GM18868 (cell line): ENCODE data around the gene SNTA1.
"Not testable (repeated sequence)": the region's sequence is repeated elsewhere in the genome, so short reads cannot be mapped to it uniquely, and the experiment has no call there.

Experiments
- ATAC-seq: cut with Tn5 transposase; IDR thresholded peaks from one replicate; pipeline ENCODE4 v1.9.1; 2021; ENCODE audit warnings: mild to moderate bottlenecking, moderate library complexity; ENCODE audit not compliant: unreplicated experiment

The SNTA1 gene

GRCh38 chr20:33433465-33434234 lies 9.9 kb downstream of the SNTA1 start:
- ATAC-seq: no peak

GRCh38 chr20:33431797-33432381 lies 11.7 kb downstream of the SNTA1 start:
- ATAC-seq: no peak

- not testable (repeated sequence) for ATAC-seq
These were observed 19.7 kb downstream of the SNTA1 start for GRCh38 chr20:33423875-33424274.

- ATAC-seq: no peak
These were observed 20.3 kb downstream of the SNTA1 start for GRCh38 chr20:33423141-33423834.

- ATAC-seq: no peak
These were observed 24.2 kb downstream of the SNTA1 start for GRCh38 chr20:33419140-33419974.

- ATAC-seq: no peak
These were observed 25.5 kb downstream of the SNTA1 start for GRCh38 chr20:33418033-33418432.

DNA sequence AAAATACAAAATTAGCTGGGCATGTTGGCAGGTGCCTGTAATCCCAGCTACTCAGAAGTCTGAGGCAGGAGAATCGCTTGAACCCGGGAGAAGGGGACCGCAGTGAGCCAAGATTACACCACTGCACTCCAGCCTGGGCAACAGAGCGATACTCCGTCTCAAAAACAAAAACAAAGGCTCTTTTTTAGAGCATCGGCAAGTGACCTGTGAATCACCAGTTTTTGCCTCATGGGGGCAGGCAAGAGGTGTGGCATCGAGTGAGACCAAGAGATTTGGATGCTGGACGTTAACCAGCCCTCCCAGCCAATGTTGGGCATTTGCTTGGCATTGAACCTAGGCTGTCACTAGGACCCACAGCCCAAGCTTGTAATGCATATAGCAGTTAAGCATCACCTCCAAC lies 27.6 kb downstream of the SNTA1 start:
- ATAC-seq: no peak

GRCh38 chr20:33412484-33412838 lies 31.1 kb downstream of the SNTA1 start:
- ATAC-seq: no peak

DNA sequence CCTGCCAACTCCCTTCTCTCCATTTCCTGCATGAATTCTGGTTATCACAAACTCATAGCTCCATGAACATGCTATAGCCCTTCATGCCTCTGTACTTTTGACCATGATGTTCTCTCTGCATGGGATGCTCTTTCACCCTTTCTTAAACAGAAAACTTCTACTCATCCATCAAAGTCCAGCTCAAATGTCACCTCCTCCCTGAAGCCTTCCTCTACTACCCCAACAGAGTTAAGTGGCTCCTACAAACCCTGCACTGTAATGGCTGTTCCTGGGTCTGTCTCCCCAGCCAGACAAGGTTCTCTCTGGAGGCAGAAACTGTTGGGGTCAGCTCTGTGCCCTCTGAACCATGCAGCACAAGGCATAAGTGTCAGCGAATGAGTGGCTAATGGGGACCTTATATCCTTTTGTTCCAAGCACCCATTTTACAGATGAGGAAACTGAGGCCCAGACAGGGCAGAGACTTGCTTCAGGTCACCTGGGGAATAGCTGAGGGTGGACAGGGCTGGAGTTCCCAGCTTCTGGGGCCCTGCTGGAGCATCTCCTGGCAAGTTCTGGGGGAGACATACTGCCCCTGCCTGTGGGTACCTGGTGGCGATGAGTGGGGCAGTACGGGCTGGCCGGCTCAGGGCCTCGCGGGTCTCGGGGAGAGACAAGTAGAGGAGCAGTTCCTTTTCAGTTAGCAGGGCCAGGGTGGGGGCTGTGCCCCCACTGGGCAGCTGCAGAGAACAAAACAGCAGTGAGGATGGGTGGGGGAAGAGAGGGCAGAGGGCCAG lies 31.7 kb downstream of the SNTA1 start:
- no peak for ATAC-seq

DNA sequence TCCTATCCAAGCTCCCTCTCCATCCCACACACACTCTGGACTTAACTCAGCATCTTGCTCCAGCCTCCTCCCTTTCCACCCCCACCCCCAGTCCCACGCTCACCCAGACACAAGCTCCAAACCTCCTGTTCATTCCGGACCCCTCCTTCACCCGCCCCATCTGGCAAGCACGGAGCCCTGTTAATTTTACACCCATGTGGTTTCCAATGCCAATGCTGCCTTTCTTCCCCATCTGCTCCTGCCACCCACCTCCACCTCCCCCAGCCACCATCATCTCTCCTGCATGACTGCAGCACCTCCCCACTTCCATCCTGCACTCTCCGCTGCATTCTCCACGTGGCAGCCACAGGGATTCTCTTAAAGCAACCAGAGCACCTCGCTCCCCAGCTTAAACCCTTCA lies 32.3 kb downstream of the SNTA1 start:
- ATAC-seq: no peak

DNA sequence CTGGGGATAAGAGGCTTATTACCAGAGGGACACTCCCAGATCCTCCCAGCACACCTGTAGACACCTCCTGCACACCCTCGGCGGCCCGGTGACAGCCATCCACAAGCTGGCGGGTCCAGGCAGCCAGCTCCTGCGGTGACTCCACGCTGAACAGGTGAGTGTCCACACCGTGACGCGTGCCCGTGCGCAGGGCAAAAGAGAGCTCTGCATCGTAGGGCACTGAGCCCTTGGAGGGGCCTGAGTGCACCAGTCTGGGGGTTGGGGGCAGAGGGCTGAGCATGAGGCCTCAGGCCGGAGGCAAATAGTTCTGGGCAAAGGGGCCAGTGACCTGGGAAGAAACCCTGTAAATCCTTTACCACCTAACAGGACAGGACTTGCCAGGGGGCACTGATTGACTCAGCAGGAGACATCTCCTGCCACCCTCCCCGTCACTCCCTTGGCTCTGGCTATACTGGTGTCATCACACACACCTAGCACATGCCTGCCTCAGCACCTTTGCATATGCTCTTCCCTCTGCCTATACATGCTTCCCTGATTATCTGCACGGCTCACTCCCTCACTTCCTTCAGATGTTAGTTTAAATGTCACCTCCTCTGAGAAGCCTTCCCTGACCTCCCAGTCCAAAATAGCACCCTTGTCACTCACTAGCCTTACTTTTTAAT lies 33.4 kb downstream of the SNTA1 start:
- ATAC-seq: no peak

DNA sequence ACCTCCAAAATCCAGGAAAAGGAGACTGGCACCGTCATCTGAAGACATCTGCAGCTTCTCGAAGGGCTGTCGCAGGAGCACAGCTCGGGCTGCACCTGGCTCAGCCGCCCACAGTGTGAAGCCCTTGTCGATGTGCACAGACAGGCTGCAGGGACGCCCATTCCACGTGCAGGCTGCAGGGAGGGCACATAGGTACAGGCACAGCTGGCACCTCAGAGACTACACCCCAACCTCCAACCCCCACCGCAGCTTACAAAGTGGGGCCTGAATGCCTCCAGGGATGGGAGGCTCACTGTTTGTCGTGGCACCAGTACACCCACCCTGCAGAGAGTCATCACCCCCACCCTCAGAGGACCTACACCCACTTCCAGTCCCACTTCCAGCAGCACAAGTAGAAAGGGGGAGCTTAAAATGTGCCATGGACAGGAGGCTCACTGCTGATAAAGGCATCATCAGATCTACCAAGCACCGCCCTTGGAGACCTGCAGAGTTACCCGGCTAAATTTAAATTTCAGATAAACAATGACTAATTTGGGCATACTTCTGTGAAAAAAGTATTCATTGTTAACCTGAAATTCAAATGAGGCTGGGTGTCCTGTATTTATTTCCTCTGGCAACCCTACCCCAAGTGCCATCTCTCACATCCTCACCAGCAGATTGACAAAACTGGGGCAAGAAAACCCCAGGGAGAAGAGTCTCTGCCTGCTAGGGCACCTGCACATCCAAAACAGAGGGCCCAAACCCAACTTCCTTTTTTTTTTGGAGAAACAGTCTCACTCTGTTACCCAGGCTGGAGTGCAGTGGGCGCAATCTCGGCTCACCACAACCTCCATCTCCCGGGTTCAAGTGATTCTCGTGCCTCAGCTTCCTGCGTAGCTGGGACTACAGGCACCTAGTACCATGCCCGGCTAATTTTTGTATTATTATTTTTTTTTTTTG lies 34.6 kb downstream of the SNTA1 start:
- ATAC-seq: no peak

DNA sequence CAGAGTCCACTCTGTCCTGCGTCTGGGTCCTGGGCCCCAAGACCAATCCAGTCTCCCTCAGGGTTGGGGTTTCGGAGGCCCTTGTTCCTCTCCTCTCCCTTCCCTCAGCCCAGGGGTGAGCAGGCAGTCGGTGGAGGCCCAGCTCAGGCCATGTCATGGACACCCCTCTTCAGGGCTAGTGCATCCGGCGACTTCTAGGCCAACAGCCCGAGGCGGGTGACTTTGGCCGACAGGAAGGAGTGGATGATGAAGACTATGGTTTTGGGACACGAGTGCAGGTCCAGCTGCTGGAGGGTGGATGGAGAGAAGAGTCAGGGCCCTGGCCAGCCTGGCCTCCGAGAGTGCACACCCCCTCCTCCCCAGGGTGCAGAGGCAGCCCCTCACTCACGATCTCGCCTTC lies 35.2 kb downstream of the SNTA1 start:
- ATAC-seq: no peak

DNA sequence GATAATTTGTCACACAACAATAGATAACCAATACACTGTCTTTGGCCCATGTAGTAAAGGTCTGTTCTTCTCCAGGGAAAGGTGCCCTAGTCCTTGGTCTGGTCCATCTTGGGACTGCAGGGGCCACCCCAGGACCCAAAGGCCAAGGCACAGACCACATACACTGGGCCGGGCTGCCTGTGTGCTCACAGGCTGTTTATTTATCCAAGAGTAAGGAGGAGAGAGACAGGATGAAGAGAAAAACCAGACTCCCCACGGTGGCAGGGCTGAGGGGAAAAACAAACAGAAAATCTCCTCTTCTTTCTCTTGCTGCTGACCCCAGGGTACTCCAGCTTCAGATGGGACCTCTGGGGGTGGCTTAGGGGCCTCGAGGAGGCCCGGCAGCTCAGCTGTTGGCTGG lies 35.8 kb downstream of the SNTA1 start:
- no peak for ATAC-seq

- ATAC-seq: no peak
These were observed 36.3 kb downstream of the SNTA1 start for GRCh38 chr20:33407251-33407650.

- no peak for ATAC-seq
These were observed 39.3 kb downstream of the SNTA1 start for GRCh38 chr20:33404281-33404680.

DNA sequence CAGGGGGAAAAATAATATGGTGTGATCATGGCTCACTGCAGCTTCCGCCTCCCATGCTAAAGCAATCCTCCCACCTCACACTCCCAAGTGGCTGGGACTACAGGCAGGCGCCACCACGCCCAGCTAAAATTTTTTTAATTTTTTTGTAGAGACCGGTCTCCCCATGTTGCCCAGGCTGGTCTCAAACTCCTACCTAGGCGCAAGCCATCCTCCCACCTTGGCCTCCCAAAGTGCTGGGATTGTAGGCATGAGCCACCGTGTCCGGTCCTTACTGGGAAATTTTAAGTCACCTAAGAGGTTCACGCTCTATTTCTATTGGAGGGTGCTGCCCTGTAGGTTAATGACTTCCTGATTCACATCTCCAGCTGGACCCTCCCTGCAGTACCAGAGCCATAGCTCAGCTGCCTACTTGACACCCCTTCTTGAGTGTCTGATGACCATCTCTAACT lies 41.6 kb downstream of the SNTA1 start:
- no peak for ATAC-seq

DNA sequence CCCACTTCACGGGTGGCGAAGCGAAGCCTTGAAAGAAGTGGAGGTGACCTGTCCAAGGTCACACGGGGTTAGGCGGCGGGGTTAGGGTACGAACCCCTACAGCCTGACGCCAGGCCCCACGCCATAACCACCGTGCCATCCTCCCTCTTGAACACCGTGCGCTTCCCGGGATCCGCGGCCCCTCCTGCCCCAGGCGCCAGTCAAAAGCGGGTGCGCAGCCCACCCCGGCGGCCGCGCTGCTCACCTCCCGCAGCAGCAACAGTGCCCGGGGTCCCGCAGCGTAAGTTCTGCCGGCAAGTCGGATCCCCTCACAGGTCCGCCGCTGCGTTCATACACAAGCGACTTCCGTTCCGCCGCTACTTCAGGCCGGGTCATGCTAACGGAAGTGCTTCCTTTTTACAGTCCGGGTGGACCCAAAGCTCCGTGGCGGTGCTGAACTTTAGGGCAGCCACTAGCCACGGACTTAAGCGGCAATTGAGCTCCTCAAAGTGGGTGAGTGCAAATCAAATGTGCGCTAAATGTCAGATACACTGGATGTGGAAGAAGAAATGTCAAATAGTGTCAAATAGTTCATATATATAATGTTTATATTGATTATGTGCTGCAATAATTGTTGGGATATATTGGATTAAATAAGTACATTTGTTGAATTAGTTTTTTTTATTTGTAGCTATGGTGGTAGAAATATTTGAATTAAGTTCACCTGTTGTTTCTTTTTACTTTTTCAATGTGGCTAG lies 42.2 kb downstream of the SNTA1 start, which contains the start of gene CDK5RAP1:
TSS of gene CDK5RAP1 (minus strand) at position 336 of the 737 bp plus-strand sequence. CDS start 4,455 bp downstream, outside the sequence.
- peak; percentile 92 for ATAC-seq
